Smooth muscle cell of the coronary artery (primary cell): ENCODE measurements around the gene TOPBP1. TPM values are rescaled to one million over a fixed set of nuclear protein-coding genes. Genes with fewer than 3 reads are reported as not detected.

Experiments used
- total RNA-seq: library from RNA; depleted of rRNA; stranded (reverse); fragments of >200 nt; gene quantifications from 2 replicates; pipeline ENCODE4 v1.2.3, GENCODE V29; 2014; ENCODE audit warnings: low replicate concordance

TOPBP1 gene
- total RNA-seq: 16.1 and 19.3 TPM in 2 replicates

DNA sequence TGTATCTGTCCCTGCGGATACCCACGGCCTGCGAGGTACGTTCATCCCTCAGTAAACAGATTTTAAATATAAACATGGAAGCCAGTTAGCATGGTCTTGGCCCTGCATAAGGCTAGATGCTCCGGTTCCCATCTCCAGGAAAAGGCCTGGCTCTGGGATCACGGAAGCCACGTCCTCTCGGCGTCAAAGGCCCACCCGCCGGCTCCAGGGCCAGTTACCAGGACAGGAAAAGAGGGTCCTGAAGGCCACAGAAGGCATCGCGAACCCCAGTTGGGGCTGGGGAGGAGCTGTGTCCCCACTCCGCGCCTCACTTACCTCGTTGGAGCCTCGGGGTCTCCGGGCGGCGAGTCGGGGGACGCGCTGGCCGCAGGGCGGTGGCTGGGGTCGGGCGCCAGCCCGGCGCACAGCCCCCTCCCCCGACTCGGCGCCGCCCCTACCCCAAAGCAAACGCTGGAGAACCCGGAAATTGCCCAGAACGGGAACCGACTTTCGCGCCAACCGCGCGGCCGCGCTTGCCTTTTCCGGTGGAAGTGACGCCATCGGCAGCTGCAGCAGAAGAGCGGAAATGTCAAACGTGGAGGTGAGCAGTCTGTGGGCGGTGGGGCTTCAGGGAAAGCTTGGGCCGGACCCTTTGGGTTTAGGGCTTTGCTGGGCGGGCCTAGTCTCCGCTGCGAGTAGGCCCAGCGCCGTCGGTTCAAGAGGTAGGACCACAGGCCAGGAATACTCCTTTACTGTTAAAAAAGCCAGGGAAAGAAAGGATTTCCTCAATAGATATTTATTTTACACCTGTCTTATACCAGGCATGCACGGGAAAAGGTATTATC lies at the start of gene TOPBP1:
Gene TOPBP1 (minus strand): TSS at position 488 of the 824 bp plus-strand sequence. CDS start 814 bp downstream, outside the sequence.

DNA sequence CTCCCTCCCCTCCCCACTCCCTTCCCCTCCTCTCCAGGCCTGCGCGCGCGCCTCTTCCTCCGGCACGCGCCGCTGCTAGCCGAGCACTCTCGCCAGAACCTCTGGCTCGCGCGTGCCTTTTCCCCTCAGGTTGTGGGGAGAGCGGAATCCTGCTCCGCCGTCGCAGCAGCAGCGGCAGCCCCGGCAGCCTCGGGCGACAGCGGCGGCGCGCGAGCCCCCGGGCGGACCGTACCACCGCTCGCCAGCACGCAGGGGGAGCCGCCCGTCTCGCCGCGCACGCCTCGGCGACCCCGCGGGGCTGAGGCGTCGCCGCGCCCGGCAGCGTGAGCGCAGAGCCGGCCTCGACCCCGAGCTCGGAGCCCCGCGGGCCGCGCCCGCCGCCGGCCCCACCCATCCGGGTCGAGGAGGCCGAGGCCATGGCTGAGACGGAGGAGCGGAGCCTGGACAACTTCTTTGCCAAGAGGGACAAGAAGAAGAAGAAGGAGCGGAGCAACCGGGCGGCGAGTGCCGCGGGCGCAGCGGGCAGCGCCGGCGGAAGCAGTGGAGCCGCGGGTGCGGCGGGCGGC lies 88.0 kb downstream of the TOPBP1 start, which contains the start of gene CDV3:
Gene CDV3 (plus strand): TSS at position 58 of the 566 bp plus-strand sequence. CDS start 359 bp downstream, at position 417.

Other genes starting within 250 kb of the TOPBP1 start
- 69.4 and 135 TPM in 2 replicates for gene CDV3, start 88.3 kb downstream of the TOPBP1 start, total RNA-seq
- under 0.01 and 0.30 TPM in 2 replicates for gene TF, start 84.5 kb upstream of the TOPBP1 start, total RNA-seq
- gene SRPRB, start 143.9 kb upstream of the TOPBP1 start, total RNA-seq: 52.4 and 91.9 TPM in 2 replicates
- 0.30 and 1.1 TPM in 2 replicates for gene RAB6B, start 233.9 kb upstream of the TOPBP1 start, total RNA-seq